K562 (cell line): ENCODE results near the gene CLSTN1. TPM values are rescaled to one million over a fixed set of nuclear protein-coding genes. Genes with fewer than 3 reads are reported as not detected.

Experiments used
- CBX3 ChIP-seq, 2 experiments: IDR thresholded peaks; 1 replicate in 1 of 2; 2 replicates in 1 of 2; pipeline ENCODE4 v1.6.1; 2012; ENCODE audit warnings: inconsistent platforms in 2 of 2, low read length in 2 of 2, borderline replicate concordance in 1 of 2, control low read depth in 1 of 2
- ERF ChIP-seq: fragments of 450-650 bp; formaldehyde crosslinking; IDR thresholded peaks from 2 replicates; pipeline ENCODE4 v1.4.0; 2020; ENCODE audit warnings: mild to moderate bottlenecking, mixed read lengths
- L3MBTL2 ChIP-seq: fragments of 450-650 bp; IDR thresholded peaks from 2 replicates; pipeline ENCODE4 v1.6.1; 2016; ENCODE audit warnings: mild to moderate bottlenecking, moderate library complexity
- MAFG ChIP-seq: fragments of 450-650 bp; conservative IDR thresholded peaks from 2 replicates; pipeline ENCODE4 v1.6.1; 2016; ENCODE audit warnings: missing genetic modification characterization, missing compliant biosample characterization
- MXI1 ChIP-seq: IDR thresholded peaks from 2 replicates; pipeline ENCODE4 v1.6.1; 2011; ENCODE audit warnings: low read depth, mild to moderate bottlenecking, improper control_type of control experiment, low read length
- NCOA6 ChIP-seq: fragments of 450-650 bp; IDR thresholded peaks from 2 replicates; pipeline ENCODE4 v1.6.1; 2017; ENCODE audit warnings: mild to moderate bottlenecking
- POLR2G ChIP-seq: fragments of 200-400 bp; formaldehyde crosslinking; IDR thresholded peaks from 2 replicates; pipeline ENCODE4 v1.6.1; 2017; ENCODE audit warnings: low read depth, mild to moderate bottlenecking, antibody characterized with exemption, low read length, moderate library complexity
- RAD21 ChIP-seq, 2 experiments: fragments of 250-450 bp in 1 of 2; fragments of 450-650 bp in 1 of 2; sonication (Bioruptor Pico) in 1 of 2; formaldehyde crosslinking in 1 of 2; IDR thresholded peaks in 1 of 2; conservative IDR thresholded peaks in 1 of 2; 2 replicates each; pipeline versions ENCODE4 v1.4.0 to v1.8.0; 2020 to 2022; ENCODE audit warnings: mild to moderate bottlenecking in 2 of 2, moderate library complexity in 1 of 2
- SIN3B ChIP-seq: fragments of 450-650 bp; IDR thresholded peaks from 2 replicates; pipeline ENCODE4 v1.6.1; 2017; ENCODE audit warnings: low read depth, mild to moderate bottlenecking, moderate library complexity
- TCFL5 ChIP-seq: fragments of 250-450 bp; sonication (Bioruptor Pico); conservative IDR thresholded peaks from 2 replicates; pipeline ENCODE4 v1.6.1; 2021; ENCODE audit warnings: mild to moderate bottlenecking, moderate library complexity, matching md5 sums
- ZNF384 ChIP-seq: IDR thresholded peaks from 2 replicates; pipeline ENCODE4 v1.6.1; 2012; ENCODE audit warnings: low read depth, low read length, improper control_type of control experiment
- ZNF444 ChIP-seq: fragments of 250-450 bp; sonication (Bioruptor Pico); IDR thresholded peaks from 2 replicates; pipeline ENCODE4 v1.4.0; 2020; ENCODE audit warnings: mild to moderate bottlenecking, moderate library complexity
- ZNF717 ChIP-seq: fragments of 250-450 bp; sonication (Bioruptor Pico); IDR thresholded peaks from 2 replicates; pipeline ENCODE4 v1.5.0; 2021
- polyA plus RNA-seq, 8 experiments: library from polyadenylated mRNA; depleted of rRNA in 4 of 8; stranded (reverse) in 5 of 8; unstranded in 3 of 8; fragments of >200 nt; fragmentation: Nextera tagmentation in 2 of 8; fragmentation: Illumina TruSeq in 1 of 8; extraction: Ambion mirVana in 2 of 8; extraction: Trizol in 1 of 8; gene quantifications; 2 replicates each; pipeline versions ENCODE4 v1.2.1 to v1.2.3, GENCODE V29; 2011 to 2014; ENCODE audit warnings: inconsistent platforms in 1 of 8, missing spikeins in 1 of 8
- total RNA-seq, 7 experiments: library from RNA; depleted of rRNA in 6 of 7; stranded (reverse); fragments of >200 nt in 6 of 7; fragmentation: Illumina TruSeq in 2 of 7; extraction: Trizol in 2 of 7; gene quantifications; 2 replicates each; pipeline versions ENCODE4 v1.2.1 to v1.2.3, GENCODE V29; 2011 to 2021; ENCODE audit warnings: low replicate concordance in 1 of 7
- TF ChIP-seq, protein P1 (sequence below): fragments of 450-650 bp; formaldehyde crosslinking; IDR thresholded peaks from 2 replicates; pipeline ENCODE4 v1.4.0; 2020; ENCODE audit warnings: mild to moderate bottlenecking, moderate library complexity
- TF ChIP-seq, protein P2 (sequence below): sonication (generic); formaldehyde crosslinking; IDR thresholded peaks from 2 replicates; pipeline ENCODE4 v1.8.1; 2023; ENCODE audit warnings: mild to moderate bottlenecking, missing genetic modification reagents
- TF ChIP-seq, protein P3 (sequence below): fragments of 450-650 bp; IDR thresholded peaks from 2 replicates; pipeline ENCODE4 v1.6.1; 2016; ENCODE audit warnings: mild to moderate bottlenecking
- TF ChIP-seq, protein P4 (sequence below): fragments of 250-450 bp; sonication (Bioruptor Pico); IDR thresholded peaks from 2 replicates; pipeline ENCODE4 v1.8.0; 2021; ENCODE audit warnings: mild to moderate bottlenecking, moderate library complexity
- TF ChIP-seq, protein P5 (sequence below): sonication (generic); formaldehyde crosslinking; IDR thresholded peaks from 2 replicates; pipeline ENCODE4 v1.8.0; 2022; ENCODE audit warnings: missing genetic modification reagents, mild to moderate bottlenecking, borderline replicate concordance

The CLSTN1 gene
- total and polyA plus RNA-seq, 9 of the 15 experiments (the other 6 are each of a cell fraction or from before 2014, with no cell fraction given) = 1.1 to 32.5 (median 13.3) TPM

DNA sequence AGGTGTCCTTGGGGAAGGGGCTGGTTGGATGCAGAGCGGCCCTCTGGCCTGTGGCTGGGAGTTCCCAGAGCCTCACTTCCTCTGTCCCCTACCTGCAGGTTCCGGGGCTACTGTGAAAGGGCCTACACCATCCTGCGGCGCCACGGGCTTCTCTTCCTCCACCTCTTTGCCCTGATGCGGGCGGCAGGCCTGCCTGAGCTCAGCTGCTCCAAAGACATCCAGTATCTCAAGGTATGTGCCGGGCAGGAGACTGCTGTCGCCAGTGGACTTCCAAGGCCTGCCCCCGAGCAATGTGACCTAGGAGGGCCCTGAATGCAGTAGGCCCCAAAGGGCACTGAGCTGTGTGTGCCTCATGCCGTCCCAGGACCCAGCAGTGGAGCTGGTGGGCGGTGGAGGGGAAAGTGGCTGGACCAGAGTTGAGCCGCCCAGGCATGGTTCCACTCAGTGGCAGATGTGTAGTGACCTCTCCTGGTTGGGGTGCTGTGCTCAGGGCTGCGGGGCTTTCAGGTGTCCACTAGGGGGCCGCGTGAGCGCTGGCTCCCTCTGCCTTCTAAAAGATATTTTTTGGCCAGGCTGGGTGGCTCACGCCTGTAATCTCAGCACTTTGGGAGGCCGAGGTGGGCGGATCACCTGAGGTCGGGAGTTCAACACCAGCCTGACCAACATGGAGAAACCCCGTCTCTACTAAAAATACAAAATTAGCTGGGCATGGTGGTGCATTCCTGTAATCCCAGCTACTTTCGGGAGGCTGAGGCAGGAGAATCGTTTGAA lies 98.9 kb downstream of the CLSTN1 start (continued):
- TF ChIP-seq, protein P1, sequence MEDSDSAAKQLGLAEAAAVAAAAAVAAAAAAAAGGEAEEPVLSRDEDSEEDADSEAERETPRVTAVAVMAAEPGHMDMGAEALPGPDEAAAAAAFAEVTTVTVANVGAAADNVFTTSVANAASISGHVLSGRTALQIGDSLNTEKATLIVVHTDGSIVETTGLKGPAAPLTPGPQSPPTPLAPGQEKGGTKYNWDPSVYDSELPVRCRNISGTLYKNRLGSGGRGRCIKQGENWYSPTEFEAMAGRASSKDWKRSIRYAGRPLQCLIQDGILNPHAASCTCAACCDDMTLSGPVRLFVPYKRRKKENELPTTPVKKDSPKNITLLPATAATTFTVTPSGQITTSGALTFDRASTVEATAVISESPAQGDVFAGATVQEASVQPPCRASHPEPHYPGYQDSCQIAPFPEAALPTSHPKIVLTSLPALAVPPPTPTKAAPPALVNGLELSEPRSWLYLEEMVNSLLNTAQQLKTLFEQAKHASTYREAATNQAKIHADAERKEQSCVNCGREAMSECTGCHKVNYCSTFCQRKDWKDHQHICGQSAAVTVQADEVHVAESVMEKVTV (CRISPR knock-in tag) = peak; percentile 67; the same call in 1 of the 2 replicates
- TF ChIP-seq POLR2G (peak; percentile 37), ZNF444 (CRISPR knock-in tag) (no peak), MAFG (no peak), ERF (no peak), NCOA6 (no peak), SIN3B (no peak), ZNF717 (CRISPR knock-in tag) (no peak), L3MBTL2 (0 out of 2 replicates have a peak, but pooled peaks have one; percentile 39), MXI1 (no peak), ZNF384 (peak; percentile 65; the same call in 1 of the 2 replicates), RAD21 (CRISPR knock-in tag; conservative IDR thresholded peaks at IDR 0.05 in 1 of 2, IDR thresholded peaks at IDR 0.05 in 1 of 2) (peak; percentile 62 to 96), CBX3 (IDR thresholded peaks at IDR 0.05; ENCODE audit: borderline replicate concordance in 1 of 2, low read length in 2 of 2) (peak in 1 of 2 experiments; percentile 71; a peak in 1 of 3 replicates), TCFL5 (CRISPR knock-in tag) (no peak)
- TF ChIP-seq, protein P2, sequence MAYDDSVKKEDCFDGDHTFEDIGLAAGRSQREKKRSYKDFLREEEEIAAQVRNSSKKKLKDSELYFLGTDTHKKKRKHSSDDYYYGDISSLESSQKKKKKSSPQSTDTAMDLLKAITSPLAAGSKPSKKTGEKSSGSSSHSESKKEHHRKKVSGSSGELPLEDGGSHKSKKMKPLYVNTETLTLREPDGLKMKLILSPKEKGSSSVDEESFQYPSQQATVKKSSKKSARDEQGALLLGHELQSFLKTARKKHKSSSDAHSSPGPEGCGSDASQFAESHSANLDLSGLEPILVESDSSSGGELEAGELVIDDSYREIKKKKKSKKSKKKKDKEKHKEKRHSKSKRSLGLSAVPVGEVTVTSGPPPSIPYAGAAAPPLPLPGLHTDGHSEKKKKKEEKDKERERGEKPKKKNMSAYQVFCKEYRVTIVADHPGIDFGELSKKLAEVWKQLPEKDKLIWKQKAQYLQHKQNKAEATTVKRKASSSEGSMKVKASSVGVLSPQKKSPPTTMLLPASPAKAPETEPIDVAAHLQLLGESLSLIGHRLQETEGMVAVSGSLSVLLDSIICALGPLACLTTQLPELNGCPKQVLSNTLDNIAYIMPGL (CRISPR knock-in tag) = no peak
- TF ChIP-seq, protein P3, sequence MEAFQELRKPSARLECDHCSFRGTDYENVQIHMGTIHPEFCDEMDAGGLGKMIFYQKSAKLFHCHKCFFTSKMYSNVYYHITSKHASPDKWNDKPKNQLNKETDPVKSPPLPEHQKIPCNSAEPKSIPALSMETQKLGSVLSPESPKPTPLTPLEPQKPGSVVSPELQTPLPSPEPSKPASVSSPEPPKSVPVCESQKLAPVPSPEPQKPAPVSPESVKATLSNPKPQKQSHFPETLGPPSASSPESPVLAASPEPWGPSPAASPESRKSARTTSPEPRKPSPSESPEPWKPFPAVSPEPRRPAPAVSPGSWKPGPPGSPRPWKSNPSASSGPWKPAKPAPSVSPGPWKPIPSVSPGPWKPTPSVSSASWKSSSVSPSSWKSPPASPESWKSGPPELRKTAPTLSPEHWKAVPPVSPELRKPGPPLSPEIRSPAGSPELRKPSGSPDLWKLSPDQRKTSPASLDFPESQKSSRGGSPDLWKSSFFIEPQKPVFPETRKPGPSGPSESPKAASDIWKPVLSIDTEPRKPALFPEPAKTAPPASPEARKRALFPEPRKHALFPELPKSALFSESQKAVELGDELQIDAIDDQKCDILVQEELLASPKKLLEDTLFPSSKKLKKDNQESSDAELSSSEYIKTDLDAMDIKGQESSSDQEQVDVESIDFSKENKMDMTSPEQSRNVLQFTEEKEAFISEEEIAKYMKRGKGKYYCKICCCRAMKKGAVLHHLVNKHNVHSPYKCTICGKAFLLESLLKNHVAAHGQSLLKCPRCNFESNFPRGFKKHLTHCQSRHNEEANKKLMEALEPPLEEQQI = no peak
- TF ChIP-seq, protein P4, sequence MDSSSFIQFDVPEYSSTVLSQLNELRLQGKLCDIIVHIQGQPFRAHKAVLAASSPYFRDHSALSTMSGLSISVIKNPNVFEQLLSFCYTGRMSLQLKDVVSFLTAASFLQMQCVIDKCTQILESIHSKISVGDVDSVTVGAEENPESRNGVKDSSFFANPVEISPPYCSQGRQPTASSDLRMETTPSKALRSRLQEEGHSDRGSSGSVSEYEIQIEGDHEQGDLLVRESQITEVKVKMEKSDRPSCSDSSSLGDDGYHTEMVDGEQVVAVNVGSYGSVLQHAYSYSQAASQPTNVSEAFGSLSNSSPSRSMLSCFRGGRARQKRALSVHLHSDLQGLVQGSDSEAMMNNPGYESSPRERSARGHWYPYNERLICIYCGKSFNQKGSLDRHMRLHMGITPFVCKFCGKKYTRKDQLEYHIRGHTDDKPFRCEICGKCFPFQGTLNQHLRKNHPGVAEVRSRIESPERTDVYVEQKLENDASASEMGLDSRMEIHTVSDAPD (CRISPR knock-in tag) = no peak
- TF ChIP-seq, protein P5, sequence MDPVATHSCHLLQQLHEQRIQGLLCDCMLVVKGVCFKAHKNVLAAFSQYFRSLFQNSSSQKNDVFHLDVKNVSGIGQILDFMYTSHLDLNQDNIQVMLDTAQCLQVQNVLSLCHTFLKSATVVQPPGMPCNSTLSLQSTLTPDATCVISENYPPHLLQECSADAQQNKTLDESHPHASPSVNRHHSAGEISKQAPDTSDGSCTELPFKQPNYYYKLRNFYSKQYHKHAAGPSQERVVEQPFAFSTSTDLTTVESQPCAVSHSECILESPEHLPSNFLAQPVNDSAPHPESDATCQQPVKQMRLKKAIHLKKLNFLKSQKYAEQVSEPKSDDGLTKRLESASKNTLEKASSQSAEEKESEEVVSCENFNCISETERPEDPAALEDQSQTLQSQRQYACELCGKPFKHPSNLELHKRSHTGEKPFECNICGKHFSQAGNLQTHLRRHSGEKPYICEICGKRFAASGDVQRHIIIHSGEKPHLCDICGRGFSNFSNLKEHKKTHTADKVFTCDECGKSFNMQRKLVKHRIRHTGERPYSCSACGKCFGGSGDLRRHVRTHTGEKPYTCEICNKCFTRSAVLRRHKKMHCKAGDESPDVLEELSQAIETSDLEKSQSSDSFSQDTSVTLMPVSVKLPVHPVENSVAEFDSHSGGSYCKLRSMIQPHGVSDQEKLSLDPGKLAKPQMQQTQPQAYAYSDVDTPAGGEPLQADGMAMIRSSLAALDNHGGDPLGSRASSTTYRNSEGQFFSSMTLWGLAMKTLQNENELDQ (CRISPR knock-in tag) = no peak
